Right renal cortex interstitium (tissue), 3 donors: ENCODE data around the gene FNDC3B. TPM values are rescaled to one million over a fixed set of nuclear protein-coding genes. Genes with fewer than 3 reads are reported as not detected.

Experiments
- DNase-seq, 3 donors: peaks; one replicate each; pipeline ENCODE4 v3.0.0-alpha.2; 2013; ENCODE audit warnings: low read depth in 3 of 3, low spot score in 2 of 3
- polyA plus RNA-seq, 3 donors: library from polyadenylated mRNA; unstranded; fragments of 120-200 nt; gene quantifications; one replicate each; pipeline ENCODE4 v1.2.1, GENCODE V29; 2013; ENCODE audit not compliant: insufficient read length in 3 of 3

The FNDC3B gene
- polyA plus RNA-seq, 3 donors = 60.2 to 64.6 (median 62.3) TPM

- DNase-seq = no peak
Observed at GRCh38 chr3:172203522-172204258, 164.3 kb downstream of the FNDC3B start.

- DNase-seq = no peak
Observed at GRCh38 chr3:172204716-172205115, 165.3 kb downstream of the FNDC3B start.

- no peak for DNase-seq
Observed at GRCh38 chr3:172208586-172209332, 169.4 kb downstream of the FNDC3B start.

GRCh38 chr3:172209333-172210321, 170.2 kb downstream of the FNDC3B start:
- DNase-seq = no peak

- DNase-seq = no peak
Observed at GRCh38 chr3:172210355-172210754, 171.0 kb downstream of the FNDC3B start.

GRCh38 chr3:172211123-172211522, 171.7 kb downstream of the FNDC3B start:
- DNase-seq = no peak

- DNase-seq = no peak
Observed at GRCh38 chr3:172213200-172213599, 173.8 kb downstream of the FNDC3B start.

GRCh38 chr3:172213904-172214303, 174.5 kb downstream of the FNDC3B start:
- no peak for DNase-seq

- no peak for DNase-seq
Observed at GRCh38 chr3:172216267-172216666, 176.9 kb downstream of the FNDC3B start.

- no peak for DNase-seq
Observed at GRCh38 chr3:172216911-172217310, 177.5 kb downstream of the FNDC3B start.

- DNase-seq = no peak
Observed at GRCh38 chr3:172217877-172218276, 178.5 kb downstream of the FNDC3B start.

- DNase-seq = no peak
Observed at GRCh38 chr3:172218350-172219323, 179.3 kb downstream of the FNDC3B start.

GRCh38 chr3:172219750-172220149, 180.4 kb downstream of the FNDC3B start:
- DNase-seq = no peak

GRCh38 chr3:172221547-172221946, 182.2 kb downstream of the FNDC3B start:
- DNase-seq = no peak

GRCh38 chr3:172222478-172223071, 183.2 kb downstream of the FNDC3B start:
- no peak for DNase-seq

- DNase-seq = no peak
Observed at GRCh38 chr3:172223870-172224269, 184.5 kb downstream of the FNDC3B start.

GRCh38 chr3:172224560-172225214, 185.3 kb downstream of the FNDC3B start:
- peak in 1 of 3 donors; percentile 32 for DNase-seq

- no peak for DNase-seq
Observed at GRCh38 chr3:172225215-172225707, 185.9 kb downstream of the FNDC3B start.

GRCh38 chr3:172226831-172227230, 187.5 kb downstream of the FNDC3B start:
- no peak for DNase-seq
